Measurements from ENCODE around the gene TMC2.

DNA sequence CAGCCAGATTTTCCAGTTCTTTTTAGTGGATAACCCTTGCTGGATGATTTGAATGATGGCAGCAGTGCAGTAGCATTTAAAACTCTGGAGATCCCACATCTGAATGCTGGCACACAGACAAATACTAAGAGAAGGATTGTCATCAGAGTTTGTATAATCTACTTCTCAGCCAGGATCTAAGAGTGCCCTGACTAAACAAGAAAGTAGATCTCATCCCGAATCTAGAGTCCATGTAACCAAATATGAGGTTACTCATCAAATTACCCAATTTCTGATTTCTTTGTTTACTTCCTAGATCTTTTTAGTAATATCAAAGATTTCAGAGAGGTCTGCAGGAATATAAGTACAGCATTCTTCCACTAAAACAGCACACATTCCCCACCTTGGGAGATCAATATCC lies 7.8 kb downstream of the TMC2 start:
- TF ChIP-seq EZH2 (IDR thresholded peaks at IDR 0.05) (no peak), CTCF (IDR thresholded peaks at IDR 0.05) (no peak)

All from neural progenitor cell (in vitro differentiated cells).